NOMO-1 treated with dmso at 0.1 percent for 144 hours (cell line): ENCODE results near the gene F10.
A peak's percentile ranks its signal among the peaks of the same experiment; 100 is the strongest.

Source experiments
- DNase-seq: peaks from one replicate; lab custom pipeline; 2025; ENCODE audit not compliant: unreplicated experiment; lab: John Stamatoyannopoulos, UW

Gene F10

DNA sequence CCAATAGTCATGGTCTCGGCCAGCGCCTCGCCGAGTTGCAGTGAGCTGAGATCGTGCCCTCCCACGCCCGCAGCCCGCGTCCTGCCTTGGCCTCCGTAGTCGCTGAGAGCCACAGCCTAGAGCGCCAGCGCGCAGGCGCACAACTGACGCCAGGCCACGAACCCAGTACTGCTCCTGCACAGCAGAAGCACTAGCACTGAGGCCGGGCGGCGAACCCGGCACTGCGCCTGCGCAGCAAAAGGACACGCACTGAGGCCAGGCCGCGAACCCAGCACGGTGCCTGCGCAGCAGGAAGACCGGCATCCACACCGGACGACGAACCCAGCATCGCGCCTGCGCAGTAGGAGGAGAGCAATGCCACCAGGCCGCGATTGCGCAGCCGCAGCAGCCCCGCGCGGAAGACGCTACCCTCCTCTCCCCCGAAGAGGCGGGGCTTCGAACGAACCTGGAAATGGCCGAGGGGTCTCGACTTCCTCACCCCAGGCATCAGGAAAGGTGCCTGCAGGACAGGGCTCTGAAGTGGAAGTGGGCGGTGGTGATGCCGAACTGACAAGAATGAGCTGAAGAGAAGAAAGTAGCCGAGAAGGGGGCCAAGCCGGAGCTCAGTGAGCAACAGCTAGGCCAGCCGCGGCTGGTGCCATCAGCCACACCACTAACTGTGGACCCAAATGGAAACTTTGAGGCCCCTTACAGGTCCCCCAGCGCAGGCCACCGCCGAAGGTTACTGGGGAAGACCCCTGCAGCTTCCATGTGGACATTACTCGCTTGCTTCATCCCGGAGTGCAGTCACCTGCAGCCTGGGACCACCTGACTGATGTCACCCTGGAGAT, 7.5 kb downstream of the F10 start:
- DNase-seq, result no peak

GRCh38 chr13:113135281-113135760, 12.7 kb downstream of the F10 start:
- no peak for DNase-seq

DNA sequence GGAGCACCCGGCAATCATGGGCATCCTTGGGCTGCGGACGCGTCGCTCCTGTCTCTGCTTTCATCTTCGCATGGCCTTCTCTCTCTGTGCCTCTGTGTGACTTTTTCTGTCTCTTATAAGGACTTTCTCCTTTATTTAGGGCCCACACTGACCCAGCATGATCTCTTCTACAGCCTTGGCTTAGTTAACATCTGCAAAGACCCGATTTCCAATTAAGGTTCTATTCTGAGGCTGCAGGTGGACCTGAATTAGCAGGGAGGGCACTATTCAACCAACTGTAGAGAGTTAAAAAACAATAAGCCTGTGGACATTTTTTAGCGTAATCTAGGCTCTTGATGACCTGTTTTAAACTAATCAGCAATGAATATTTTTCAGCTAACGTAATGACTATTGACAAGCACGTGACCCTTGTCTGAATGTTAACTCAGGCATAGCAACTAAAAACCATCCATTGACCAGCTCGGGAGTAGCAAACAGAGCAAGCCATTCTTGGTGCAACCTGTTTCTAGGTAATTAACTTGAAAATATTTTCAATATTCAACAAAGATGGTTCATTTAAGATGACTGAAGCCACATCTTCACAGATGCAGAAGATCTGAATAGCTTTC, 15.2 kb downstream of the F10 start:
- no peak for DNase-seq

GRCh38 chr13:113138792-113139551, 16.4 kb downstream of the F10 start:
- peak; percentile 21 for DNase-seq

DNA sequence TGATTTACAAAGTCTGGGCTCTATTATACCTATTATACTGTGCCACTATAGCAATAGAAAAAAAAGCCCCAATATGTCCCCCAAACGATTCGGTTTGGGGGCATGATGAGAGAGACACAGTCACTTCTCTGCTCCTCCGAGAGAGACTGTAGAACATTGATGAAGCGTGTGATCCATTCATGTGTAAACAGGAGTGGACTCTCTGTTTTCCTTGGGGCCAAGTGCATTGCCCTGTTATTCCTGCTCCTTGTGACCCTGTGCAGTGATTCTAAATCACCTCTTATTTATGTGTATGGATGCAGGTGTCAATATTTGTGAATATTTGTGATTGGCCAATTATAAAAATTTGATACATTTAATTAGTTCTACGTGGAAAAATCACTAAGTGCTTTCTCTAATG, 17.0 kb downstream of the F10 start:
- DNase-seq, result no peak

- DNase-seq, result no peak
These were observed 18.3 kb downstream of the F10 start for GRCh38 chr13:113140677-113141600.

DNA sequence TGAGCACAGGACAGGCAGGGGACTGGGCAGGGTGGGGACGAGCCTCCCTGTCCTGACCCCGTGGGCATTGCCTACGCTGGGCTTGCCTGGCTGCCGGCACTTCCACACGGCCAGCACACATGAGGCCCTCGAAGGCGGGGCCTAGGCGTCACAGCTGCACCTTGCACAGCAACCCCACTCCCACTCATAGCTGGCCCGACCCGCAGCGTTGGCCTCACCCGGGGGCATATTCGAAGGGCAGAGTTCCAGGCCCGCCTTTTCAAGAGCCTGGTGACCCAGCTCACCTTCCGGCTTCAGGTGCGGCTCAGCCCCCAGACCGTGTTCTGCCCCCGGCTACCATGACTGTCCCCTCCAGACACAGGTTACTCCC, 19.0 kb downstream of the F10 start:
- no peak for DNase-seq

GRCh38 chr13:113142876-113143275, 20.3 kb downstream of the F10 start:
- DNase-seq, result no peak

DNA sequence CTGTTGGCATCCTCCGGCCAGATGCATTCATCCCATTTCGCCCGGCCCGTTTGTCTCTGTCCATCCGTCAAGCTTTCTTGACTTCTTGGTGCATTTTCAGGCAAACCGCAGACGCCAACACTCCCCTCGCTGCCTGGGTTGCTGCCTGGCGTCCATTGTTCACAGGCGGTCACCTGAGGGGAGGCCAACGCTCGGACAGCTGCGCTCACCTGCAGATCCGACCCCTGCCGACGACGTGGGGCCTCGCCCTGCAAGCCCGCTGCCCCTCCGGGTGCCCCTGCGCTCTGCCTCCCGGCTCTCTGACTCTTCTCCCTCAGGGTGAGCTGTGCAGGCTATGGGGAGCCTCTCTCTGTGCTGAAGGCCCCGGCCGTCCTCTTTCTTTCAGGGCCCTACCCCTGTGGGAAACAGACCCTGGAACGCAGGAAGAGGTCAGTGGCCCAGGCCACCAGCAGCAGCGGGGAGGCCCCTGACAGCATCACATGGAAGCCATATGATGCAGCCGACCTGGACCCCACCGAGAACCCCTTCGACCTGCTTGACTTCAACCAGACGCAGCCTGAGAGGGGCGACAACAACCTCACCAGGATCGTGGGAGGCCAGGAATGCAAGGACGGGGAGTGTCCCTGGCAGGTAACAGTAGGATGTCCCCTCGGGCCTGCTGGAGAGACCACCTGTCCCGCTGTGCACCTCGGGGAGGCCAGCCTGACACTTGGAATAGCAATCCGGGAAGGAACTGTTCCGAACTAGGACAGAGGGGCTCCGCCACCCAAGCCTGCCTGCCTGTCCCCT, 21.1 kb downstream of the F10 start:
- no peak for DNase-seq

DNA sequence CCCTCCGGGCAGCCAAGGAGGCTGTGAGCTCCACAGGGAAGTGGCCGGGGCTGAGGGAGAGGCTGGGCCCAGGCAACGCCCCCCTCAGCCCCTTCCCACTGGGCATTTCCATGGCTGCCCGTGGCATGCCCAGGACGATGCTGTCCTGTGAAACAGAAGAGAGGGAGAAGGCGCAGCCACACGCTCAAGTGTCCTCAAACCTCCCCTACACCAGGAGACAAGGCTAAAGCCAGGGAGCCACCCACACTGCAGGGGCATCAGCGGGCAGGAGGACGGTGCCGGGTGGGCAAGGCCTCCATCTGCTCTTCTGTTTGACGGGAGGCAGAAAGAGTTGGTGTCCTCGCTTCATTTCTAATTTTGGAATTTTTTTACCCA, 21.6 kb downstream of the F10 start:
- no peak for DNase-seq

- DNase-seq, result no peak
These were observed 22.9 kb downstream of the F10 start for GRCh38 chr13:113145496-113145895.

GRCh38 chr13:113145911-113146598, 23.5 kb downstream of the F10 start:
- no peak for DNase-seq

GRCh38 chr13:113146750-113147149, 24.2 kb downstream of the F10 start:
- DNase-seq, result no peak

DNA sequence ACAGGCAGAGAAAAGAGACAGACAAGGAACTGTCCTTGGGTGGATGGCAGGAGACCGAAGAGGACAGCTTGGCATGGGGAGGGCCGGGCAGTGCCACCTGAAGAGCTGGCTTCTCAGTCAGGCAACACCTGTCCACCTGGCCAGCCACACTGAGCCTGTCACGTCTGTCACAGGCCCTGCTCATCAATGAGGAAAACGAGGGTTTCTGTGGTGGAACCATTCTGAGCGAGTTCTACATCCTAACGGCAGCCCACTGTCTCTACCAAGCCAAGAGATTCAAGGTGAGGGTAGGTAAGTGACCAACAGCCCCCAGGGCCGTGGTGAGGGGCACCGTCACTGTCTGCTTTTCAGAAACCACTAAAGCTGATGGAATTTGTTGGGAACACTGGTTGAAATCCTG, 24.6 kb downstream of the F10 start:
- no peak for DNase-seq

DNA sequence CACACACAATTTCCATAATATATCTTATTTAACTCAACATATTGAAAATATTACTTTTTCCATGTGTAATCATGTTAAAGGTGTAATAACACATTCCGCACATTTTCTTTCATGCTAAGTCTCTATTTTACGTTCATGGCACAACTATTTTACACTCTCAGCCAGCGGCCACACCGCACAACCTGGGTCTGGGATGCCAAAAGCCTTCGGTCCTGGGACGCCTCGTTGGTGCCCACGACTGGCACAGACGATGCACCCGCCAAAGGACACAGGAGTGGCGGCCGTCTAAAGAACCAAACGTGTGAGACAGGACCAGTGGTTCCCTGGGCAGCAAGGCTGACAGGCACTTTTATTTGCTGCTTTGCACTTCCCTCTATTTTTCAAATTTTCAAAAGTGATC, 25.8 kb downstream of the F10 start:
- no peak for DNase-seq

DNA sequence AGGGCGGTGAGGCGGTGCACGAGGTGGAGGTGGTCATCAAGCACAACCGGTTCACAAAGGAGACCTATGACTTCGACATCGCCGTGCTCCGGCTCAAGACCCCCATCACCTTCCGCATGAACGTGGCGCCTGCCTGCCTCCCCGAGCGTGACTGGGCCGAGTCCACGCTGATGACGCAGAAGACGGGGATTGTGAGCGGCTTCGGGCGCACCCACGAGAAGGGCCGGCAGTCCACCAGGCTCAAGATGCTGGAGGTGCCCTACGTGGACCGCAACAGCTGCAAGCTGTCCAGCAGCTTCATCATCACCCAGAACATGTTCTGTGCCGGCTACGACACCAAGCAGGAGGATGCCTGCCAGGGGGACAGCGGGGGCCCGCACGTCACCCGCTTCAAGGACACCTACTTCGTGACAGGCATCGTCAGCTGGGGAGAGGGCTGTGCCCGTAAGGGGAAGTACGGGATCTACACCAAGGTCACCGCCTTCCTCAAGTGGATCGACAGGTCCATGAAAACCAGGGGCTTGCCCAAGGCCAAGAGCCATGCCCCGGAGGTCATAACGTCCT, 26.4 kb downstream of the F10 start:
- DNase-seq, result no peak

- DNase-seq, result no peak
These were observed 27.3 kb downstream of the F10 start for GRCh38 chr13:113149711-113150549.
